Astrocyte of the cerebellum (primary cell): ENCODE results near the gene ITSN2.

Source experiments
- DNase-seq: peaks from one replicate; pipeline ENCODE4 v3.0.0-alpha.2; 2011; ENCODE audit warnings: low read depth
- H3K4me3 ChIP-seq: 2 replicates; pipeline ENCODE4 v1.5.1; 2011; ENCODE audit warnings: mild to moderate bottlenecking, low read depth, low read length, moderate library complexity
- CTCF ChIP-seq: IDR thresholded peaks from 2 replicates; pipeline ENCODE4 v1.5.1; 2012; ENCODE audit warnings: low read length, low read depth, moderate library complexity, mild to moderate bottlenecking; ENCODE audit errors: missing control alignments
- in situ Hi-C: cut with HindIII; loops from 2 replicates; pipeline ENCODE4 v1.10.0; 2017; ENCODE audit warnings: low sequenced_read_pairs

The ITSN2 gene

GRCh38 chr2:24189551-24189950 lies 170.8 kb downstream of the ITSN2 start:
- no peak for TF ChIP-seq CTCF
- in situ Hi-C loops = no loop called here
- no peak overlapping the region for H3K4me3 ChIP-seq
- no peak for DNase-seq

- no peak for TF ChIP-seq CTCF
- in situ Hi-C loops = no loop called here
- no peak for DNase-seq
- H3K4me3 ChIP-seq = no peak overlapping the region
These were observed 176.8 kb downstream of the ITSN2 start for GRCh38 chr2:24183366-24184069.

GRCh38 chr2:24182507-24182906 lies 177.8 kb downstream of the ITSN2 start:
- in situ Hi-C loops = no loop called here
- H3K4me3 ChIP-seq = no peak overlapping the region
- no peak for TF ChIP-seq CTCF
- DNase-seq = no peak

GRCh38 chr2:24181849-24182248 lies 178.5 kb downstream of the ITSN2 start:
- no peak overlapping the region for H3K4me3 ChIP-seq
- in situ Hi-C loops = no loop called here
- no peak for TF ChIP-seq CTCF
- DNase-seq = no peak

GRCh38 chr2:24179683-24180082 lies 180.7 kb downstream of the ITSN2 start:
- no peak for DNase-seq
- no peak overlapping the region for H3K4me3 ChIP-seq
- no peak for TF ChIP-seq CTCF
- in situ Hi-C loops = no loop called here

- H3K4me3 ChIP-seq = no peak overlapping the region
- TF ChIP-seq CTCF = no peak
- in situ Hi-C loops = no loop called here
- DNase-seq = no peak
These were observed 184.0 kb downstream of the ITSN2 start for GRCh38 chr2:24176326-24176725.
